NCI-H187 (cell line): ENCODE results near the gene RBP2.
"Not testable (repeated sequence)": the region's sequence is repeated elsewhere in the genome, so short reads cannot be mapped to it uniquely, and the experiment has no call there.

Source experiments
- DNase-seq, 2 experiments: peaks; one replicate each; lab custom pipeline; 2025; lab: John Stamatoyannopoulos, UW

The RBP2 gene

GRCh38 chr3:139443186-139443585 lies 33.1 kb downstream of the RBP2 start:
- no peak for DNase-seq

GRCh38 chr3:139441656-139442055 lies 34.7 kb downstream of the RBP2 start:
- no peak for DNase-seq

- DNase-seq, result no peak
Observed at GRCh38 chr3:139440639-139441556, 35.4 kb downstream of the RBP2 start.

- no peak for DNase-seq
Observed at GRCh38 chr3:139439278-139439677, 37.0 kb downstream of the RBP2 start.

GRCh38 chr3:139434764-139435307 lies 41.5 kb downstream of the RBP2 start:
- no peak for DNase-seq

GRCh38 chr3:139434228-139434627 lies 42.1 kb downstream of the RBP2 start:
- no peak for DNase-seq

- DNase-seq, result no peak
Observed at GRCh38 chr3:139433089-139433488, 43.2 kb downstream of the RBP2 start.

- no peak for DNase-seq
Observed at GRCh38 chr3:139430493-139430892, 45.8 kb downstream of the RBP2 start.

GRCh38 chr3:139427283-139428060 lies 48.8 kb downstream of the RBP2 start:
- DNase-seq, result peak in 1 of 2 experiments; percentile 41

- no peak for DNase-seq
Observed at GRCh38 chr3:139425745-139426400, 50.4 kb downstream of the RBP2 start.

- DNase-seq, result no peak
Observed at GRCh38 chr3:139423232-139423631, 53.1 kb downstream of the RBP2 start.

- no peak for DNase-seq
Observed at GRCh38 chr3:139421460-139421859, 54.9 kb downstream of the RBP2 start.

- DNase-seq, result no peak
Observed at GRCh38 chr3:139421040-139421439, 55.3 kb downstream of the RBP2 start.

- no peak for DNase-seq
Observed at GRCh38 chr3:139418144-139418543, 58.2 kb downstream of the RBP2 start.

GRCh38 chr3:139416275-139416674 lies 60.0 kb downstream of the RBP2 start:
- no peak for DNase-seq

GRCh38 chr3:139414608-139415224 lies 61.6 kb downstream of the RBP2 start:
- DNase-seq, result no peak

- not testable (repeated sequence) for DNase-seq
Observed at GRCh38 chr3:139412891-139413290, 63.4 kb downstream of the RBP2 start.
